ENCODE measurements around the gene NUAK1.

The NUAK1 gene

DNA sequence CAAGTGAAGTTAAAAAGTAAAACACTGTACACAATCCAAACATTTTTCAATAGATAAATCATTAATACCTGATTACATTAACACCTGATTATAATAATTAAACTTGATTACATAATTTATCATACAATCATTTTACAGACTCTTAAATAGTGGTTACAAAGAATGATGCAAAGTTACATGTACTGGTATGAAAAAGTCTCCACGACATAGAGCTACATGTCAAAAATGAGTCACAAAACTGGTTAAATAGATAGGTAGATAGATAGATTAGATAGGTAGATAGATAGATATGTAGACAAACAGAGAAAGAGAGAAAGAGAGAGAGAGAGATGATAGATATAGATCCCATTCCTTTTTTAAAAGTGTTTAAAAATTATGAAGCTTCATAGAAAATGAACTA, 109.2 kb downstream of the NUAK1 start:
- CTCF ChIA-PET: interaction anchor here (0.7 to 2.2 kb wide), 6 partner anchors 10 to 609 kb away, joined by 3 to 11 read pairs (median 6); no protein-coding TSS in a partner anchor
- POLR2A ChIA-PET: interaction anchor here (1.3 to 2.5 kb wide), 7 partner anchors 35 to 611 kb away, joined by 3 to 14 read pairs (median 12); no protein-coding TSS in a partner anchor
- no peak for DNase-seq (ENCODE audit: low read depth, low spot score)
- no peak overlapping the region for H3K4me3 ChIP-seq (ENCODE audit: low read depth, low read length)
- no peak for TF ChIP-seq CTCF (IDR thresholded peaks at IDR 0.05; ENCODE audit: insufficient read depth, low read length, missing control alignments)

GRCh38 chr12:106027911-106028310, 110.8 kb downstream of the NUAK1 start:
- CTCF ChIA-PET: no interaction called here
- no peak for DNase-seq (ENCODE audit: low read depth, low spot score)
- H3K4me3 ChIP-seq (ENCODE audit: low read depth, low read length): no peak overlapping the region
- TF ChIP-seq CTCF (IDR thresholded peaks at IDR 0.05; ENCODE audit: insufficient read depth, low read length, missing control alignments): no peak
- POLR2A ChIA-PET: no interaction called here

DNA sequence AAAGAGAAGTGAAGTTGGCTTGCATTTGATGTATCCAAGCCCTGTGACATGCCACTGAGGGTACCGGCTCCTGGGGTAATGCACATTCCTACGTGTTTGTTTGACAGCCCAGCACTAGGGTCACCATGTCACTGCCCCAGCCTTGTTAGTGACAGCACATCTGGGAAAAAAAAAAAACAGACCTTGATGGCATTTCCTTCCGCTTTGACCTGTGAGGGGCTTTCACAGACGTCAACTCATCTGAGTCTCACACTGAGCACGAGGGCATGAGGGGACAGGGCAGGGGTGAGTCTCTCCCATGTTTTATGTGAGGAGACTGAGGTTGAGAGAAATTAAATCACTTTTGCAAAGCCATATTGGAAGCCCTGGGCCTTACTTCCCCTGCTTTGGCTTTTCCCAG, 111.5 kb downstream of the NUAK1 start:
- TF ChIP-seq CTCF (IDR thresholded peaks at IDR 0.05; ENCODE audit: insufficient read depth, low read length, missing control alignments): no peak
- no peak overlapping the region for H3K4me3 ChIP-seq (ENCODE audit: low read depth, low read length)
- POLR2A ChIA-PET: no interaction called here
- DNase-seq (ENCODE audit: low read depth, low spot score): no peak
- CTCF ChIA-PET: interaction anchor here (1.2 kb wide), 1 partner anchor 14 kb away, joined by 3 read pairs; no protein-coding TSS in a partner anchor

DNA sequence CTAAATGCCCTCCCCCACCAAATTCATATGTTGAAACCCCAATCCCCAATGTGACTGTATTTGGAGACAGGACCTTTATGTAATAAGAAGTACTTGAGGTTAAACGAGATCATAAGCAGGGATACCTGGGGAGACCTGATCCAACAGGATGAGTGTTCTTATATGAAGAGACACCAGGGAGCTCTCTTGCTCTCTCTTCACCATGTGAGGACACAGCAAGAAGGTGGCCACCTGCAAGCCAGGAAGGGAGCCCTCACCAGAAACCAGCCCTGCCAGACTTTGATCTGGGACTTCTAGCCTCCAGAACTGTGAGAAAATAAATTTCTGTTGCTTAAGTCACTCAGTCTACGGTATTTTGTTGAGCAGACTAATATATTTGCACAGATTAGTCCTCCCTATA, 113.6 kb downstream of the NUAK1 start:
- H3K4me3 ChIP-seq (ENCODE audit: low read depth, low read length): no peak overlapping the region
- no peak for TF ChIP-seq CTCF (IDR thresholded peaks at IDR 0.05; ENCODE audit: insufficient read depth, low read length, missing control alignments)
- POLR2A ChIA-PET: no interaction called here
- CTCF ChIA-PET: interaction anchor here (0.6 kb wide), 1 partner anchor 50 kb away, joined by 3 read pairs; no protein-coding TSS in a partner anchor
- no peak for DNase-seq (ENCODE audit: low read depth, low spot score)

DNA sequence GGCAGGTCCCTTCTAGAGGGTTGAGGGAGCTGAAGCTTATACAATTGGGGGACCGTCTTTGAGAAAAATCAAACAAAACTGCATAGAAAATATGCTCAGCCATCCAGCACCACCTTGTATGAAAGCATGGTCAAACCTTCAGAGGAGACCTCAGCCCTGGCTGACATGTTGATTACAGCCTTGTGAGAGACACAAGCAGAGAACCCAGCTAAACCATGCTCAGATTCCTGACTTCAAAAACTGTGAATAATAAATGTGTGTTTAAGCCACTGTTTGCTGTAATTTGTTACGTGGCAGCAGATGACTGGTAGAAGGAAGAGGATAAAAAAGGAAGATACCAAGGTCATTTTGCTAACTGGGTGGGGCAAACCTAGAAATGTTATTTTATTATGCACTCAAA, 115.7 kb downstream of the NUAK1 start:
- no peak for DNase-seq (ENCODE audit: low read depth, low spot score)
- H3K4me3 ChIP-seq (ENCODE audit: low read depth, low read length): no peak overlapping the region
- CTCF ChIA-PET: no interaction called here
- TF ChIP-seq CTCF (IDR thresholded peaks at IDR 0.05; ENCODE audit: insufficient read depth, low read length, missing control alignments): no peak
- POLR2A ChIA-PET: no interaction called here

GRCh38 chr12:106022568-106023012, 116.2 kb downstream of the NUAK1 start:
- POLR2A ChIA-PET: no interaction called here
- DNase-seq (ENCODE audit: low read depth, low spot score): no peak
- H3K4me3 ChIP-seq (ENCODE audit: low read depth, low read length): no peak overlapping the region
- no peak for TF ChIP-seq CTCF (IDR thresholded peaks at IDR 0.05; ENCODE audit: insufficient read depth, low read length, missing control alignments)
- CTCF ChIA-PET: no interaction called here

Measured in AG04449 (cell line).